ENCODE measurements around the gene TP53I13.
A peak's percentile ranks its signal among the peaks of the same experiment; 100 is the strongest.

The TP53I13 gene

DNA sequence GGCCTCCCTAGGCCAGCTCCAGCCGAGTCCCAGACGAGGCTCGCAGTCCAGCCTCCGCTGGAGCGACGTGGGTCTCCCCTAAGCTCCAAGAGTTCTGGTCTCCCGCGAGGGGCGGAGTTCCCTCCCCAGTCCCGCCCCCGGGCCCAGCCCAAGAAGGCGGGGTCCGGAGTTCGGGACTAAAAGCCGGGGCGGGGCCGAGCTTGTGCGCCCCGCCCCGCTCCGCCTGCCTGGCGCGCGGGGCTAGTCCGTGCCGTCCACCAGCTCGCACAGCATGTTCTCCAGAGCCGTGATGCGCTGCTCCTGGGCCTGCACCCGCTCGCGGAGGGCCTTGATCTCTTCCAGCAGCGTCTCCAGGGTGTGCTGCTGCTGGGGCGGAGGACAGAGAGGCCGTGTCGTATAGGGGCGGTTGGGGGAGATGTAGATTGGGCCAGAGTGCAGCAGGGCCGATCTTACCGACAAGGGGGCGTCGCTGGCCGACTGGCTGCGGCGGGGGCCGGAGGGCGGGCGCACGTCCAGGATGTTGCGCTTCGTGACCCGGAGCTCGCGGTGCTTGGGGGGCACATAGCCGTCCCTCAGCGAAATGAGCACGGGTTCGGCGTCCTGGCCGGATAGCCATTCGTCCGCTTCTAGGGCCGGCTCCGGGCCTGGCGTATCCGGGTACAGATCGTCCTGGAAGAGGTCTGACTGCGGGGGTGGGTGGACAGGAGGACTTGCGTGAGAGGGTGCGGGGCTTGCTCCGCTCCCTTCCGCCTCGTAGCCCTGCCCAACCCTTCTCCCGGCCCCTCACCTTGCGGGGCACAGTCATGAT lies 47.2 kb downstream of the TP53I13 start:
- DNase-seq (ENCODE audit: low read depth in 3 of 3) = peak; percentile 67 to 81 (median 69)

DNA sequence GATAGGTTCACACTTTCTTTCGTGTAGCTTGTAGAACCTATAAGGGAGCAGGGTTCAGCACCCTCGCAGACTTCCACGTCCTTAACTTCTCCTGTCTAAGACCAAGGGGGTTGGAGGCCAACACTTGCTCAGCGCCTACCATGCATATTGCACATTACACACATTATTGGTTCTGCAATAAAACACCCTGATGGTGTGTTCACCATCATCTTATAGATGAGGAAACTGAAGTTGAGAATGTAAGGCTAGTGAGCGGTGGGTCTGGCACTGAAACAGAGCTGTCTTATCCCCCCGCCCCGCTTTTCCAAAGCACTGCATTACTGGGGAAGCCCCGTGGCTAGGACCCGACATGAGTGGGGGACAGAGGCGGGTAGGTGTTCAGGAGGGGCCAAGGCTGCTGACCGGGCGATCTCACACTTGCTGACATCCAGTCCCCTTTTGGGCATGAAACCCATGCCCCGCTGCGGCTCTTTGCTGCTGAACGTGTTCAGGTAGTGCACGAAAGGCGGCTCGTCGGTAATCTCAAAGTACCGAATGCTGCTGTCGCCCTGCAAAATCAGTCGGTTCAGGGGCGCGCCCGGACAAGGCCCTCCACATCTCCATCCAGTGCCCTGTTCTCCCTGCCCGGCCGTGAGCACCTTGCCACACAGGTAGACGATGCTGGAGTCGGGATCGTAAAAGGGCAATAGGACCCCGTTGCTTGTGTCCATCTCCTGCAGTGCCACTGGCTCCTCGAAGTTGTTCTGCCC lies 48.0 kb downstream of the TP53I13 start:
- no peak for DNase-seq (ENCODE audit: low read depth in 3 of 3)

DNA sequence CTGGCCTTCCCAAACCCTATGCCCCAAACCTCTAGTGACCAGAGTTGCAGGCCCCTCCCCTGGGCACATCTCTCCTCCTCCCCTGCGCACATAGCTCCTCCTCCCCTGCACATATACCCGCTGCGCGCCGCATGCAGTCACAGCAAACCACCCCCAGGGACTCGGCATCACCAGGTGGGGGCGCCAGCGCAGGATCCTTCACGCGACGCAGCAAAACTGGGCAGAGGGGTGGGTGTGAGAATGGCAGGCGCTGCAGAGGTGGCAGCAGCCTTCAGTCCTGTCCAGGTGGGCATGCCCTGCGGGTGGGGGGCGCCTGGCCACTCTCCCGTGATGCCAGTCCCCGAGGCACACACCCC lies 48.6 kb downstream of the TP53I13 start:
- DNase-seq (ENCODE audit: low read depth in 3 of 3) = peak; percentile 90 to 94 (median 92)

DNA sequence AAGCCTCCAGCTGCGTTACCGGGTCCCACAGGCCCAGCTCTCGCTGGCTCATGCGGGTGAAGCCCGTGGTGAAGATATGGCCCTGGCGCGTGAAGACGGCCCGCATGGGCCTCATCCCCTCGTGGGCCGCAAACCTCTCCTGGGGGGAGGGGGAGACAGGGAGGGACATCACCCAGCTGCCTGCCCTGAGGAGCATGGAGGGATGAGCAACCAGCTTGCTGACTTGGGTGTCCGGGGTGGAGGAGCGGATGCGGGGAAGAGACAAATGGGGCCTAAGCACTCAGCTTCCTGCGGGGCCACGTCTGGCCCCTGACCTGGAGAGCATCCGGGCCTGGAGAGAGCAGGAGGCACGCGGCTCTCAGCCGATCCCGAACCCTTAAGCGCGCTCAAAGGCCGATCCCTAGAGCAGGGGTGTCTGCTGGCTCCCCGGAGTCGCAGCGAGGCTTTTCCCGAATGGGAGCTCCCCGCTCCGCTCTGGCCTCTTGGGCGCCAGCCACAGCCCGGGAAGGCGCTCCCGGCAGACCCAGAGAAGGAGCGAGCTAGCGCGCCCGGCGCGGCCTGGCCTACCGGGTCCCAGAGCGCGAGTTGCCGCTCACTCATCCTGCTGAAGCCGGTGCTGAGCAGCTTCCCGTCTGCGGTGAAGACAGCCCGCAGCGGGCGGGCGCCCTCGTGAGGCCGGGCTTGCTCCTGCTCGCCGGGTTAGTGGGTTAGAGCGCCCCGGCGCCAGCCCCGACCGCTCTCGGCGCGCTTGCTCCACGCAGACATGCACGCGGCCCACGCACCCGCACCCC lies 49.2 kb downstream of the TP53I13 start:
- peak; percentile 75 to 84 (median 81) for DNase-seq (ENCODE audit: low read depth in 3 of 3)

DNA sequence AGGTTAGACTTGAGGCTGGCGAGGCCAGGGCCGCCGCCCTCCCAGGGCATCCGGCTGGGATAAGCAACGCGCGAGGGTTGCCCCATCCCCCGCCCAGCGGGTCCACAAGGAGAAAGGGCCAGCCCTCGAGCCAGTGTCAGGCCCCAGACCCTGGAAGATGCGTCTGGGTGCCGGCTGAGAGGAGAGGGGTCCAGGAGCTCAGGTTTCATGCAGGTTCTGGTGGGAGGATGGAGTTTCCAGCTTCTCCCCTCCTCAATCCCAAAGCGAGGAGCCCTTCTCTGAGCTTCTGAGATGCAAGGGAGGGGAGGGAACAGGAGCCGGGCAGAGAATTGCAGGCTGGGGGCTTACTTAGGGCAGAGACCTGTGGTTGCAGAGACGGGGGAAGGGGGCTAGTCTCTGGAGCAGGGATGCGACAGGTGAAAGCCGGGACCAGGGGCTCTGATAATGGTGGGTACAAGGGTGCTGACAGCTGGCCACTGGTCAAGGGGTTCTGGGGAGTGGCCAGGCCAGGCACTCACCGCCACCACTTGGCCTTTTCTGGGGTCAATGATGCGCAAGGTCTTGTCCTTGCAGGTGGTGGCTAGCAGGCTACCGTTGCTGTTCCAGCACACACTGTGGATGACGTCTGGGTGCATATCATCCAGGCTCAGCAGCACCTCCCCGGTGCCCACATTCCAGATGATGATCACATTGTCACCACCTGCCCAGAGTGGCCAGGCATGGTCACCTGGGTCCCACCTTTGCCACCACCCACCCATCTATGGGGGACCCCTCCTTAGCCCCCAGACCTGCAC lies 50.0 kb downstream of the TP53I13 start:
- no peak for DNase-seq (ENCODE audit: low read depth in 3 of 3)

DNA sequence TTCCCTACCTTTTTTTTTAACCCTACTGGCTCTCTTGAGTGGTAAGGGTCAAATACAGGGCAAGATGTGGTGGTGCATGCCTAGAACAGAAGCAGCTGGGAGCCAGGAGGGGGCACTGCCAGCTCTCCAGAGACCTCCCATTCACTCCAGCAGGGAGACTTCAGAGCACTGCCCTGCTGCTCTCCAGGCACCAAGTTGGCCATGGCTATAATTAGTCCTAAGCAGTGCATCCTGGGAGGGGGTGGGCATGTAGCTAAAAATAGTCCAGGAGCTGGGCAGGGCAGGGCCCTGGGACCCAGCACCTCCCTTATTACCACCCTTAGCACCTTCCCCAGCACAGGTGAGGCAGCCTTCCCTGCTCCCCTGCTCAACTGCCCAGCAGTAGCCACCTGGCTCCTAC lies 50.8 kb downstream of the TP53I13 start:
- no peak for DNase-seq (ENCODE audit: low read depth in 3 of 3)

DNA sequence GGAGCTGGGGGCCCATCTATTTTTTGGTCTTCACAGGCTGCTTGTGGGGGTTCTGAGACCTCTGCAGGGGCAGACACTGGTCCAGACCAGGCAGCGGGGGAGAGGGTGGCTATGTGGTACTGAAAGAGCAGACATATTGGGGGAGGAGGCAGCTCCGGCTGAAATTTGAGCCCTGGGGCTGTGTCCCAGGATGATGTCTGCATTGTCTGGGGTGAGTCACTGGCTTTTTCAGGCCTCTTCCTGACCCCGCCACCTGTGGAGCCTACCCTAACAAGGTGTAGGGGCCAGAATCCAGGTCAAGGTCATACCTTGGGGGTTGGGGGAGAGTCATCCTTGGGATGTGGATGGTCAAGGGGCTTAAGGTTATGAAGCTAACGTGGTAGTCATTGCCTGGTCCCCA lies 51.8 kb downstream of the TP53I13 start:
- DNase-seq (ENCODE audit: low read depth in 3 of 3) = no peak

DNA sequence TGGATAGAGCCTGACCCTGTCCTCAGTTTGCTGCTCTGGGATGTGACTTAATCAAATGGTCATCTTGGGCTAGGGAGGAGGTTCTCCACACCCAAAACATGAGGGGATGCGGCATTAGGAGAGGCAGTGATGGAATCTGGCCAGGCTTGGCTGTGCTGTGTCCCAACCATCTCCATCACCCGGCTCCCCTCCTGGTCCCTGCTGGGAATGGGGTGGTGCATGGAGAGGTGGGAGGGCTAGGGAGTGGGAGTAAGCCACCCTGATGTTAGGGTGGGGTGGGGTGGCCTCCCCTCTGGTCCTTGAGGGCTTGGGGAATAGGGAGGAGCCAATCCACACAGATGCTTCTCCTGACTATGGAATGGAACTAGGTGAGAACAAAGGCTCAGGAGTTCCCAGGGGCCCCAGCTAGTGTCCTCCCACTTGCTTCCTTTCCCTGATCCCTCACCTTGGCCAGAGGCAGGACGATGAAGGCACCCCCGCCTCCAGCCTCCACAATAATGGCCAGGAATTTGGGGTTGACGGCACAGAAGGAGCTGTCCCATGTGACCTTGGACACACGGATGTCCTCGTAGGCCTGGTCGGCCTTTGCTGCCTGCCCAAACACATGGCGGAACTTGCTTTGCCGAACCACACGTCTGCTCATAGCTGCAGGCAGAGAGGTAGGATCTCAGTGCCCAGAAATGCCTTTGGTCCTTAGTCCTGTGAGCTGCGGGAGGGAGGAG lies 52.4 kb downstream of the TP53I13 start:
- no peak for DNase-seq (ENCODE audit: low read depth in 3 of 3)

DNA sequence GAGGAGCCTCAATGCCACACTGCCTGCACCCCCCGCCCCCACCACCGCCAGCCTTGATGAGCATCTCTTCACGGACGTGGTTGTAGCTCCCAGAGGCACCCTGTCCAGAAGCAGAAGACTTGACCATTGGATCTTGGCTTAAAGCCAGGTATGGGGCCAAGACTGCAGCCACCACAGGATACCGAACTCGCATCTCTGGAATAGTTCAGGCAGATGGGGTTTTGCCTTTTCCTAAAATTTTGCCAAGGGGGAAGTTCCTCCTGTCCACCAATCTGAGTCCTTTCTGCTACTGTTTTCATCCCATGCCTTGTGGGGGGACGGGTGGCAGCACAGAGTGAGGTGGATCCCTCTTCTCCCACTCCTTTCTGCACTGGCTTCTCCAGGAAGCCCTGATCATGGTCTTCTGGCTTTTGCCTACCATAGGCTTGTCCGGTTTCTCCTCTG lies 53.3 kb downstream of the TP53I13 start:
- no peak for DNase-seq (ENCODE audit: low read depth in 3 of 3)
